ENCODE measurements around the gene LLPH. TPM values are rescaled to one million over a fixed set of nuclear protein-coding genes. Genes with fewer than 3 reads are reported as not detected.

Gene LLPH
- total RNA-seq, 3 donors from 2014 or later, result 18.0 to 24.0 (median 20.8) TPM

- TF ChIP-seq CTCF (IDR thresholded peaks at IDR 0.05), result no peak
- H3K4me1 ChIP-seq (ENCODE audit: low read depth), result no peaks in the 10 kb centered on the region
- no peak for ATAC-seq
- intact Hi-C loops (cut with DNase I, micrococcal nuclease), result no loop called here
- DNase-seq, result no peak
- H3K9me3 ChIP-seq, result peaks cover 16% of the 10 kb centered on the region
- H3K36me3 ChIP-seq (ENCODE audit: low read depth), result no peaks in the 10 kb centered on the region
- no peak overlapping the region for H3K4me3 ChIP-seq
Observed at GRCh38 chr12:66140731-66141130, 10.2 kb upstream of the LLPH start.

- no peak for ATAC-seq
- no peak for TF ChIP-seq CTCF (IDR thresholded peaks at IDR 0.05)
- H3K4me1 ChIP-seq (ENCODE audit: low read depth), result no peaks in the 10 kb centered on the region
- intact Hi-C loops (cut with DNase I, micrococcal nuclease), result no loop called here
- no peaks in the 10 kb centered on the region for H3K36me3 ChIP-seq (ENCODE audit: low read depth)
- peaks cover 16% of the 10 kb centered on the region for H3K9me3 ChIP-seq
- no peak for DNase-seq
- H3K4me3 ChIP-seq, result no peak overlapping the region
Observed at GRCh38 chr12:66139328-66139727, 8.8 kb upstream of the LLPH start.

- Histone ChIP-seq H3K9me3 (peaks cover 16% of the 10 kb centered on the region), H3K4me1 (ENCODE audit: low read depth) (no peaks in the 10 kb centered on the region), H3K4me3 (no peak overlapping the region), H3K36me3 (ENCODE audit: low read depth) (no peaks in the 10 kb centered on the region)
- DNase-seq (no peak), ATAC-seq (no peak)
- intact Hi-C loops (cut with DNase I, micrococcal nuclease), result no loop called here
- no peak for TF ChIP-seq CTCF (IDR thresholded peaks at IDR 0.05)
Observed at GRCh38 chr12:66137937-66138336, 7.4 kb upstream of the LLPH start.

- no peaks in the 10 kb centered on the region for H3K9me3 ChIP-seq
- DNase-seq (no peak), ATAC-seq (no peak)
- intact Hi-C loops (cut with DNase I, micrococcal nuclease), result no loop called here
- TF ChIP-seq CTCF (IDR thresholded peaks at IDR 0.05), result no peak
- no peak overlapping the region for H3K4me3 ChIP-seq
- peaks cover 6% of the 10 kb centered on the region for H3K4me1 ChIP-seq (ENCODE audit: low read depth)
- H3K36me3 ChIP-seq (ENCODE audit: low read depth), result no peaks in the 10 kb centered on the region
Observed at GRCh38 chr12:66132408-66132807, 1.9 kb upstream of the LLPH start.

GRCh38 chr12:66131067-66131688 is 628 bp upstream of the LLPH start:
- peak; percentile 77 for ATAC-seq
- no peaks in the 10 kb centered on the region for H3K9me3 ChIP-seq
- no peaks in the 10 kb centered on the region for H3K36me3 ChIP-seq (ENCODE audit: low read depth)
- no peak for TF ChIP-seq CTCF (IDR thresholded peaks at IDR 0.05)
- intact Hi-C loops (cut with DNase I, micrococcal nuclease), result no loop called here
- peak overlapping the region; percentile 40 for H3K4me3 ChIP-seq
- H3K4me1 ChIP-seq (ENCODE audit: low read depth), result peaks cover 6% of the 10 kb centered on the region
- DNase-seq, result no peak

- DNase-seq (no peak), ATAC-seq (peak; percentile 30)
- H3K4me3 ChIP-seq, result peak overlapping the region; percentile 40
- no peaks in the 10 kb centered on the region for H3K36me3 ChIP-seq (ENCODE audit: low read depth)
- intact Hi-C loops (cut with DNase I, micrococcal nuclease), result no loop called here
- H3K4me1 ChIP-seq (ENCODE audit: low read depth), result peaks cover 6% of the 10 kb centered on the region
- no peak for TF ChIP-seq CTCF (IDR thresholded peaks at IDR 0.05)
- no peaks in the 10 kb centered on the region for H3K9me3 ChIP-seq
Observed at GRCh38 chr12:66129934-66130266, 650 bp downstream of the LLPH start.
